ENCODE measurements around the gene PEAK1.

DNA sequence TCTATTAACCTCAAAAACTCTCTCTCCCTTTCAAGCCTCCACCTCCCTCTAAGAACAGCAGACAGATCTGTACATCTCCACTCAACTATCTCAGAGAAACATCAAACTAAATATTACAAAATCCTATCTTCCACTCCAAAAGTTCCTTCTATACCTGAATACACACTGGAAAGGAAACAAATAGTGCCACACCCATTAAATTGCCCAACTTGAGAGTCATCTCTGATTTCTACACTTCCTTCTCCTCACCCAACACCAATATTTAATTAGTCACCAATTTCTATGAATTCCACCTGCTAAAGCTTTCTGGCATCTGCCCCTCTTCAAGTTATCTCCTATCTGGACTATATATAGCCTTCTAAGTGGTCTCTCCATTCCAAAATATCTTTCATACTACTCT, 65.8 kb downstream of the PEAK1 start:
- TF ChIP-seq, protein P1, sequence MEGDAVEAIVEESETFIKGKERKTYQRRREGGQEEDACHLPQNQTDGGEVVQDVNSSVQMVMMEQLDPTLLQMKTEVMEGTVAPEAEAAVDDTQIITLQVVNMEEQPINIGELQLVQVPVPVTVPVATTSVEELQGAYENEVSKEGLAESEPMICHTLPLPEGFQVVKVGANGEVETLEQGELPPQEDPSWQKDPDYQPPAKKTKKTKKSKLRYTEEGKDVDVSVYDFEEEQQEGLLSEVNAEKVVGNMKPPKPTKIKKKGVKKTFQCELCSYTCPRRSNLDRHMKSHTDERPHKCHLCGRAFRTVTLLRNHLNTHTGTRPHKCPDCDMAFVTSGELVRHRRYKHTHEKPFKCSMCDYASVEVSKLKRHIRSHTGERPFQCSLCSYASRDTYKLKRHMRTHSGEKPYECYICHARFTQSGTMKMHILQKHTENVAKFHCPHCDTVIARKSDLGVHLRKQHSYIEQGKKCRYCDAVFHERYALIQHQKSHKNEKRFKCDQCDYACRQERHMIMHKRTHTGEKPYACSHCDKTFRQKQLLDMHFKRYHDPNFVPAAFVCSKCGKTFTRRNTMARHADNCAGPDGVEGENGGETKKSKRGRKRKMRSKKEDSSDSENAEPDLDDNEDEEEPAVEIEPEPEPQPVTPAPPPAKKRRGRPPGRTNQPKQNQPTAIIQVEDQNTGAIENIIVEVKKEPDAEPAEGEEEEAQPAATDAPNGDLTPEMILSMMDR (conservative IDR thresholded peaks at IDR 0.05), result no peak
- no peak for TF ChIP-seq ZFX (IDR thresholded peaks at IDR 0.05)
